ENCODE measurements around the gene GLE1.

The GLE1 gene, protein sequence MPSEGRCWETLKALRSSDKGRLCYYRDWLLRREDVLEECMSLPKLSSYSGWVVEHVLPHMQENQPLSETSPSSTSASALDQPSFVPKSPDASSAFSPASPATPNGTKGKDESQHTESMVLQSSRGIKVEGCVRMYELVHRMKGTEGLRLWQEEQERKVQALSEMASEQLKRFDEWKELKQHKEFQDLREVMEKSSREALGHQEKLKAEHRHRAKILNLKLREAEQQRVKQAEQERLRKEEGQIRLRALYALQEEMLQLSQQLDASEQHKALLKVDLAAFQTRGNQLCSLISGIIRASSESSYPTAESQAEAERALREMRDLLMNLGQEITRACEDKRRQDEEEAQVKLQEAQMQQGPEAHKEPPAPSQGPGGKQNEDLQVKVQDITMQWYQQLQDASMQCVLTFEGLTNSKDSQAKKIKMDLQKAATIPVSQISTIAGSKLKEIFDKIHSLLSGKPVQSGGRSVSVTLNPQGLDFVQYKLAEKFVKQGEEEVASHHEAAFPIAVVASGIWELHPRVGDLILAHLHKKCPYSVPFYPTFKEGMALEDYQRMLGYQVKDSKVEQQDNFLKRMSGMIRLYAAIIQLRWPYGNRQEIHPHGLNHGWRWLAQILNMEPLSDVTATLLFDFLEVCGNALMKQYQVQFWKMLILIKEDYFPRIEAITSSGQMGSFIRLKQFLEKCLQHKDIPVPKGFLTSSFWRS

DNA sequence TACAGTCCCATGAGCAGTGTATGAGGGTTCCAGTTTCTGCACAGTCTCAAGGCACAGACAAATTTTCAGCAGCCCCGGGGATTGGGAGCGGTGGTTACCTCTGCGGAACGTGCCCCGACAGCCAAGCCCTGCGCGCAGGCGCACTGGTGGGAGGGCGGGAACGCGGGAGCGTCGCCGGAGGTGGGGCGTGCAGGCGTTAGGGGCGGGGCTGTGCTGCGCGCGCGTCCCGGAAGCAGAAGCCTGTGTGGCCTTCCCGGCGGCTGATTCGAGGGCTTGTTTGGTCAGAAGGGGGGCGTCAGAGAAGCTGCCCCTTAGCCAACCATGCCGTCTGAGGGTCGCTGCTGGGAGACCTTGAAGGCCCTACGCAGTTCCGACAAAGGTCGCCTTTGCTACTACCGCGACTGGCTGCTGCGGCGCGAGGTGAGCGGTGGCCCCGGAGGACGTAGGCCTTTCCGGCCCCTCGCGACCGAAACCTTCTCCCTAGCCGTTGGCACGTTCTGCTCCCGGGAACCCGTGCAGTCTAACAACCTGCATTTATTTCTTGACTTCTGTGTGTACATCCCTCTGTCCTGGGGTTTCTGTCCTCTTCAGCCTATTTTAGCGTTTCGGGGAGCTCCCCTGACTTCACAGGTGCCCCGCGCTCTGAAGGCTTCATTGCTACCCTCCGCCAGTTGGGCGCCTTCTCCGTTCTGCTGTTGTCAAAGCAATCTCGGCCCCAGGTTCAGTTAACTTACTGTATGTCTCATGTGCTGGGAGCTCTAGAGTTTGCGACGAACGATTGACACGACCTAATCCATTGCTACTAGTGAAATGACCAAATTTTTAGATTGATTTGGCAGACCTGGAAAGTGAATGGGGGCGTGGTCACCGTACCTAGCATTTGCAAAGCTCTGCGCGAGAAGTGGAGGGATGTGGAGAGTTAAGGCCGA is at the start of gene GLE1:
TSS of gene GLE1 (plus strand) at position 235 of the 929 bp plus-strand sequence. CDS start at position 322, 87 bp downstream.
- peak; percentile 38 for DNase-seq

DNA sequence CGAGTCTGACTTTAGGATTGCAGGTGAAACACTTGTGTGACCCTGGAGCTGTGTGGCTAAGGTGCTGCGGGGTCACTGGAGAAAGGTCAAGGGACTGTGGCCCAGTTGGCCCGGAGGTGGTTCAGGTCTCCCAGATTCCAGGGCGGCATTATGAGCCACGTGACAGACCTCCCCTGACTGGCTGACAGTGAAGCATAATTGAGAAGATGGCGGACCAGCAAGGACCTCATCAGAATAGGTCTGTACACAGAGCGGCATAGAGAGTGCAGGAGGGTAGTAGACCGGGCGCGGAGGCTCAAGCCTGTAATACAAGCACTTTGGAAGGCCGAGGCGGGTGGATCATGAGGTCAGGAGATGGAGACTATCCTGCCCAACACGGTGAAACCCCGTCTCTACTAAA is 49.5 kb upstream of the GLE1 start:
- DNase-seq = no peak

DNA sequence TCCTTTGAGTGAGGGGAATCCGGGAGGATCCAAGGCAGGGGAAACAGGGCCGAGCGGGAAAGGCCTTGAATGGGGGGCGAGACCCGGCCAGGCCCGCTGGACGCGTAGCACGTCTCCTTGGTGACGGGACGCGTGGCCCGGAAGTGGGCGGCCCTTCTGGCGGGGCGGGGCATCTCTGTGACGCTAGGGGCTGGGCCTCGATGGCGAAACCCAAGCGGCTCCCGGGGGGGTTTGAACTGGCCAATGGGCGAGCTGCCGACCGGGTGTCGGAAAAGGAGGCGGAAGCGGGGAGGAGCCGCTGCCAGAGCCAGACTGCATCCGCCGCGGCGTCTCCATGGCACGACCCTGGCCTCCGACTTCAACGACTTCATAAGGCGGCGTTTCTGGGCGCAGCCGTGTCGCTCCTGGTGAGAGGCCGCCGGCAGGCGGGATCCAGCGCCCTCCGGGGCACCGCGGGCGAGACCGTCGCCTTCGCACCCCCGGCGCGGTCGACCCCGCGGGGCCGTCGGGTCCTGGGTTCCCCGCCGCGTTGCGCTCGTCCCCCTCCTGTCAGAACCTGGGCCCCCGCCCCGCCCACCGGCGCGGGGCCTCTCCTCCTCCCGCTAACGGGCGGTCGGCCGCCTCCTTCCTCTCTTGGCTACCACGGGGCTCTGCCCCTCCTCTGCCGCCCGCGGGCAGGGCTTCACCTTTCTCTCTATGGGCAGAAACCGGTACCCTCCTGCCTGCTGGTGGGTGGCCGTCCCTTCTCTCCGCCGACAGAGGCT is 48.5 kb upstream of the GLE1 start, which contains the start of gene ODF2:
TSS of gene ODF2 (plus strand) at position 158 of the 764 bp plus-strand sequence. CDS start at position 244, 86 bp downstream.
- peak; percentile 76 for DNase-seq

DNA sequence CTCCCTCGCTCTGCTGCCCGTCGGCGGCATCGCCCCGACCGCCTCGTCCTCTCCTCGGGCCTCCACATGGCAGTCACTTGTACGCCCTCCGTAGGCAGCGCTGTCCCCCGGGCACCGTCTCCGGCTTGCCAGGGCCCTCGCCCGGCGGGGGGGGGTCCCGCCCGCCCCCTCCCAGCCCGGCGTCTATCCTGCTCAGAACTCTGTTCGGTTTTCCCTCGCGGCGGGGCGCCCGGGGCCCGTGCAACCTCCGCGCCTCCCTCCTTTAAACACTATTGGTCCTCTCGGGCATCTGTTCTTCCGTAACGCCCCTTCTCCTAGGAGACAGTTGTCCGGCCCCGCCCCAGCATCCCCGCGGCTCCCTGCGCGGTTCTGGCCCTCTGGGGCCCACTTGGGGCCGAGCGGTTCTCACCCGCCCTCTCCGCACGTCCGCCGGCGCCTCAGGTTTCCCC is 47.9 kb upstream of the GLE1 start:
- DNase-seq = peak; percentile 58

DNA sequence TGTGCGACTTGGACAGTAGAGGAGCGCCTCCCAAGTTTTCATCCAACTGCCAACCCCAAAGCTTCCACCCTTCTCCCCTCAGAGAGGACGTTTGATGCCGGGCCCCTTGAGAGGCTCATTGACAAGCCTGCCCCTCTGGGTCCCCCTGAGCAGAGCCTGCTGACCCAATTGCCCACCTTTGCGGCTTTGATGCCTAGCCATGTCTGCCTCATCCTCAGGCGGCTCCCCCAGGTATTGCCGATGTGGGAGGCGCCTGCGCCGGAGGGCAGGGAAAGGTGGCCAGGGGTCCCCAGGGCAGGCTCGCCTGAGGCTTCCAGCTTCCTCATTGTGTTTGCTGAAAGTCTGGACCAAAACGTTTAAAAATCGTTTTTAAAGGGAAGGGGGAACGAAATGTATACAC is 47.3 kb upstream of the GLE1 start:
- DNase-seq = no peak

DNA sequence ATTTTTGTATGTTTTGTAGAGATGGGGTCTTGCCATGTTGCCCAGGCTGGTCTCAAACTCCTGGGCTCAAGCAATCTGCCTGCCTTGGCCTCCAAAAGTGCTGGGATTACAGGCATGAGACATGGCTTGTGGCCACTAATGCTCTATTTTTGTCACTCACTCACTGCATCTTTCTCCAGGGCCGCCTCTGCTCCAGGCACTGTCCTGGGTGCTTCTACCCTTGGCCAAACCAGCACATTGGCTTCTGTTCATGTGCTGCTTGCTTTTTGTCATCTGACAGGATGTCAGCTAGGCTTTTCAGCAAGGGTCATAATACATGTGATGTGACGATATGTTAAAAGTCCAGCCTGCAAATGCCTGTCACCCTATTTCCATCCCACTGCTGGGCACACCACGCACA is 45.5 kb upstream of the GLE1 start:
- DNase-seq = no peak

DNA sequence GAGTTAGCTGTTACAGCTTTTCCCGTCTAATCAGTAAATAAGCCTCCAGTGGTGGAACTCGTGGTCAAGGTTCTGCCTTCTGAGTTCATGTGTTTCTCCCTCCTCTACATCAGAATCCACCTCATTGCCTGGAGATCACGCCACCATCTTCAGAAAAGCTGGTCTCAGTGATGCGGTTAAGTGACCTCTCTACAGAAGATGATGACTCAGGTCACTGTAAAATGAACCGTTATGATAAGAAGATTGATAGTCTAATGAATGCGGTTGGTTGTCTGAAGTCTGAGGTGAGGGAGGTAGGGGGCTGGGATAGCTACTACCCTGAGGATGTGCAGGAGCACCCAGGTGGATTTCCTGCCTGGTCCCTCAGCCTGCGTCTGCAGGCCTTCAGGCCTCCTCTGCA is 35.4 kb upstream of the GLE1 start:
- DNase-seq = no peak

DNA sequence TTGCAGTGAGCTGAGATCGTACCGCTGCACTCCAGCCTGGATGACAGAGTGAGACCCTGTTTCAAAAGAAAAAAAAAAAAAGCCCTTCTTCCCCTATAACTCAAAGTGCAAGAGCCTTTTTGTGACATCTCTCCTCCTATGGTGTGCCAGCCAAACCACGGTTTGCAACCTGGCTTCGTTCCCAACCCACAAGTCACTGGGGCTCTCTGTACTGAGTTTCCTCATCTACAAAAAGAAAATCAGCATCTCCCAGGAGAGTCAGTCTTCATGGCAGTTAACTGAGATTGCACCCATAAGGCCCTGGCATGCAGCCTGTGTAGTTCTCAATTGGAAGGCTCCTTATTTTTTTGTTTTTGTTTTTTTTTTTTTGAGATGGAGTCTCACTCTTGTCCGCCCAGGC is 34.0 kb upstream of the GLE1 start:
- DNase-seq = peak; percentile 7

DNA sequence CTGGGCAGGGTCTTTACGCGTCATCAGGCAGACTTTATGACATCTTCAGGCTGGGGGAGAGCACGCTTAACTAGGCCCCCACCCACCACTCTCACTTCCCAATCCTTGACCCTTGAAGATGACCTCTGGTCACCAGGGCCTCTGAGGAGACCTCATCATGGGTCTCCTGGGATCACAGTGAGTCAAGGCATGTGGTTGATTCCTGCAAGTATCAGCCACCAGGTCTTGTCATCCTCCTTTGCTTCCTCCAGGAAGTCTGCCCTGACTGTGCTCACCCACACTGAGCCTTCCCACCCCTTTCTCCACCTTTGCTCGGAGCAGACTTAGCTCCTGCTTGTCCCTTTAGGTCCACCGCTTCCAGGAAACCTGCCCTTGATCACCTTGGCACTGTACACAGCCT is 31.4 kb upstream of the GLE1 start:
- no peak for DNase-seq

DNA sequence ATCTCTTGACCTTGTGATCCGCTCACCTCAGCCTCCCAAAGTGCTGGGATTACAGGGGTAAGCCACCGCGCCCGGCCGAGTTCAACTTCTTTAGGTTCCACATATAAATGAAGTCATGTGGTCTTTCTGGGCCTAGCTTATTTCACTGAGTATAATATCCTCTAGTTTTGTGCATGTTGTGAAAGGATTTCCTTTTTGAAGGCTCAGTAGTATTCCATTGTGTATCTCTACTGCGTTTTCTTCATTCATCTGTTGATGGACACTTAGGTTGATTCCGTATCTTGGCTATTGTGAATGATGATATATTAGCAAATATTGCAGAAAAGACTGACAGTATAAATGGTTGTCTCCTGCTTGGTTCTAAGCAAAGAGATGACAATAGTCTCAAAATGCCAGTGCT is 28.7 kb upstream of the GLE1 start:
- no peak for DNase-seq

DNA sequence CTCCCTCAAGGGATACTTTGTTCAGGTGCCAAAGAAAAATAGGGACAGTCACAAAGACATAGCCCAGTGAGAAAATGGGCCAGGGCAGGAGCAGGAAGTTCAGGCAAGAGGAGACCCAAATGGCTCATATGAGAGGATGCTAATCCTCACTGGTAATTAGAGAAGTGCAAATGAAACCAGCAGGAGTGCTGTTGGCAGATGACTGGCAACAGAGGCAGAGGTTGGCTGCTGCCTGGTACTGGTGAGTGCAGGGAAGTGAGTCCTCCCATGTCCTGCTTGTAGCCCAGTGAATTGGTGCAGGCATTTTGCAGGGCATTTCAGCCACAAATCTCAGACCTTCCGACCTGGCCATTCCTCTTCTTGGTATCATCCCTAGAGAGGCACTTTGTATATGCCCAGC is 25.3 kb upstream of the GLE1 start:
- DNase-seq = no peak

DNA sequence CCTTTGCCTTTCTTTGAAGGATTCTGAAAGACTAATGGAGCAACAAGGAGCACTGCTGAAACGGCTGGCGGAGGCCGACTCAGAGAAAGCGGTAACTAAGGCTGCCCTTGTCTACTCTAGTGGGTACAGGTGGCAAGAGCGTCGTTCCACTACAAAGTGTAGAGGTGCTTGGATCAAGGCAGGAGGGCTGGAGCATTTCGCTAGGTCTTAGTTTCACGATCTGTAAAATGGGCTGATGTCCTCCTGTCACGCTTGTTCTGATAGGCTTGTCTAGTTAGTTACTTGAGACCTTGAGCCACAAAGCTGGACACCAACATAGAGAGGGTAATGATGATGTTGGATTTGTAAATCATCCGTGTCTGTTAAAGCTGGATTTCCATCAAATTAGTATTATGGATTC is 23.0 kb upstream of the GLE1 start:
- no peak for DNase-seq

DNA sequence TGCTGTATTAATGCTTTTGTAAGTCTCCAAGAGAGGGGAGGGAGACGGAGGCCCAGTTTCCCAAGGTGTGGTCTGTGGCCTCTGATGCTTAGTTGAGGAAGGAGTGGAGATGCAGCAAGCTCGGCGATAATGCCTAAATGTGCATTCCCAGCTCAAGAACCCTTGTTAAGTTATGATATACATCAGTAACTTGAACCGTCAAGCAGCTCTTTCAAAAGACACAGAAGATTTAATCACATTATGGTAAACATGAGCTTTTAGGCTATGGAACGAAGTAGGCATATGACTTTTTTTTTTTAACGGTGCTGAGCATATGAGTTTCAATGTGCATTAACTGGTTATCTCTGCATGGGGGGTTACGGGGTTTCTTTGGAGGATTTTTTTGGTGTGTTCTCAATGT is 22.3 kb upstream of the GLE1 start:
- no peak for DNase-seq

DNA sequence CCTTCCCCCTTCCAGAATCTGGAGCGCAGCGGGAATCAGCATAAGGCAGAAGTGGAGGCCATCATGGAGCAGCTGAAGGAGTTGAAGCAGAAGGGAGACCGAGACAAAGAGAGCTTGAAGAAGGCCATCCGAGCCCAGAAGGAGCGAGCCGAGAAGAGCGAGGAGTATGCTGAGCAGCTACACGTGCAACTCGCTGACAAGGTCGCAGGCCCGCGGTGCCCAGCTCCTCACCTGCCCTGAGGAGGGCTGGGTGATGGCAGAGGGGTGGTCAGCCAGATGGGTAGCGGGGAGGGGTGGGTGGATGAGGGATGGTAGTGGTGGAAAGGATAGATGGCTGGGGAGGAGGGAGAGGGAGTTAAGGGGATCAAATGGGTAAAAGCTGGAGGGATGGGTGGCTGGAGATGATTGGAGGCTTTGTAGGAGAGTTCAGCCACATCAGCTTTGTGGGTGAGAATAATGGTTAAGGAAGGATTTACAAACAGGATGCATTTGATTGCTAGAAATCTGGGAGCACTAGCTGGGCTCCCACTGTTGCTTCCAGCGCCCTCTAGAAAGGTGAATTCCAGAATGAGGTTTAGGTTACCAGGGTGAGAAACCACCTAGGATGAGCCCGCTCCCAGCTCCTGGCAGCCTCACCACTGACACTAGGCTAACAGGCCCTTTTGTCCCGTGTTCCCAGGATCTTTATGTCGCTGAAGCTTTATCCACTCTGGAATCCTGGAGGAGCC is 19.7 kb upstream of the GLE1 start:
- DNase-seq = no peak

DNA sequence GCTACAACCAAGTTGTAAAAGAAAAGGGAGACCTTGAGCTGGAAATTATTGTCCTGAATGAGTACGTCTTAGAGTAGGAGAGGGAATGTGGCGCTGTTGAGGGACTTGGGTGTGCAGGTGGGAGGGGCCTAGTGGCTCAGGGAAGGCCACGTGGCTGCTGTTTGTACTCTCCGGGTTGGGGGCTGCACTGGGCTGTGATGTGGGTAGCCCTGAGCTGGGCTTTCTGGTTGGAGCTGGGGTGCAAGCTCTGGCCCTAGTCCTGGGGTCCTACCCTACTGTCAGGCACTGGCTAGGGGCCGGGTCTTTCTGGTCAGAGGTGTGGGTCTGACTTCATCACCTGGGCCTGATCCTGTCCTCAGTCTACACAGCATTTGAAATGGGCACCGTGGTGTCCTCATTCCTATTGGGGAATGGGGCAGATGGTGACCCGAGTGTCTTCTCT is 19.1 kb upstream of the GLE1 start:
- no peak for DNase-seq

DNA sequence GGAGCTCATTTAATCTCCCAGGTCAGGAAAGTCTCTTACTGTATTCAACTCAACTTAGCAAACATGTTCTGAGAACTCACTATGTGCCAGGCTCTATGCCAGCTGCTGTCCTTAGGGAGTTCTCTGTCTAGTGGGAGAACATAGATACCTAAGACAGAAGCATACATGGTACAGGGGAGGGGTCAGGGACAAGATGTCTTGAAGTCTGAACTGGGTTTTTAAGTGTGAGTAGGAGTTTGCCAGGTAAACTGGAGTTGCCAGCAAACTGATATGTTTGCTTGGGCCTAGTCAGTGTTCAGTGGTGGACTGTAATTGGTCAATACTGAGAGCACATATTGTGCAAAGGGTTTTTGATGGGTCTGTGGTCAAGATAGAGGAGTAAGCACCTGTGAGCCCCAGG is 18.3 kb upstream of the GLE1 start:
- no peak for DNase-seq

DNA sequence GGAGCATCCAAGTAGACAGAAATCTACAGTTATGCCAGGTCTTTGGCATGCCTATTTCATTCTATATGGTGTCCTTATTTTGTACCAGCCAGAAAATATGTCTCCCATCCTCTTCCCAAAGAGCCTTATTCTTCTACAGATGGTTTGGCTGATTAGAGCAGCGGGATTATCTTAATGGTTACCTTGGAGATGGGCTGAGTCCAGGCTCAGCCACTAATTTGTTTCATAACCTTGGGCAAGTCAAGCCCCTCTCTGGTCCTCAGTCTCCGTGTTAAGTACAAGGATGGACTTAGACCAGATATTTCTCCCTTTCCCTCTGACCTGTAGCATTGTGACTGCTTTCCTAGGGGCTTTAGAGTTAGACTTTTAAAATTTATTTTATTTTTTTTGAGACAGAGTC is 11.1 kb upstream of the GLE1 start:
- DNase-seq = no peak

DNA sequence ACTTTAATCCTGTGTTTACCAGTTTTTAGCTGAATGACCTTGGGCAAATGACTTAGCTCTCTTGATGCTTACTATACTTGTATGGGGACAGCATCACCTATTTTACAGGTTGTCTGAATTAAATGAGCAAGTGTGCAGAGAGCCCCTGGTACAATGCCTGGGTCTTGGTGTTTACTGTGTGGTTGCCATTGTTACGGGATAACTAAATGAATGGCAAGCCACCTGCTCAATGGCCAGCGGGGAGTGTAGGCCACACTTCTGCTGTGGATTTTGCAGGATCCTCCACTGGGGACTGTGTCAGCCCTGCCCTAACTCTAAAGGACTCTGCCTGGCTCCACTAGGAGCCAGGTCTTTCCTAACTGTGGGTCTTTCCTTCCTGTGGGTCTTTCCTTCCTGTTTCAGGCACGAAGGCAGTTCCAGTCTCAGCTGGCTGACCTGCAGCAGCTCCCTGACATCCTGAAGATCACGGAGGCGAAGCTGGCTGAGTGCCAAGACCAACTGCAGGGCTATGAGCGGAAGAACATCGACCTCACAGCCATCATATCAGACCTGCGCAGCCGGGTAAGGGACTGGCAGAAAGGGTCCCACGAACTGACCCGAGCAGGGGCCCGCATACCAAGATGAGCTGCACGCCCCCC is 10.3 kb upstream of the GLE1 start:
- DNase-seq = no peak

DNA sequence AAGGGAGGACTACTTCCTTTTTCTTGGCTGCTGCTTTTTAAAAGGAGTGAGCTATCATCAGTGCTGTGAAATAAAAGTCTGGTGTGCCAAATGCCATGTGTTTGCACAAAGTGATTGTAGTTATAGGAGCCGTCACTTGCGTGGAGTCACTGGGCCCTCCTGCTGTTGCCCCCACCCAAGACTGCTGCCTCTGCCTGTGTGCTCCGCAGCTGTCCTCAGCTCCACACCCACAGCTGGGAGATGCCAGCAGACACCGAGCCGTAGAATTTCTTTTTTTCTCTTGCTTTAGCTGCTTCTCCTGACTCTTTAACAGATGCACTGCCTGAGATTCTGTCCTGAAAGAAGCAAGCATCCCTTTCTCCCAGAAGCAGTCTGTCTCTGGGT is 9.8 kb upstream of the GLE1 start:
- no peak for DNase-seq

DNA sequence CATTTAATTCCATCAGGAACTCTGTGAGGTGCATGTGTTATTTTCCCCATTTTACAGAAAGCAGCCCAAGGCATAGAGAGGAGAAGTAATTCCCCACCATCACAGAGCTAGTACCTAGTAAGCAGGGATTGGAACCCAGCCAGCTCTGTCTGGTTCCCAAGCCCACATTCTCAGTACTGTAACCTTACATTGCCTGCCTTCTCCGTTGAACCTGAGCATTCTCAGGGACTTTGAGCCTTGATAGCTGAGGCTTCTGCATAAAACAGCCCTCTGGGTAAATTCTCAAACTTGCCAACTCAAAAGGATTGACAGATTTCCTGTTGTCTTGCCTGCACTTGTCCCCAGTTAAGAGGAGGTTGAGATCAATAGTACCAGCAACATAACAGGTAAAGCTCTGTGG is 9.2 kb upstream of the GLE1 start:
- no peak for DNase-seq

DNA sequence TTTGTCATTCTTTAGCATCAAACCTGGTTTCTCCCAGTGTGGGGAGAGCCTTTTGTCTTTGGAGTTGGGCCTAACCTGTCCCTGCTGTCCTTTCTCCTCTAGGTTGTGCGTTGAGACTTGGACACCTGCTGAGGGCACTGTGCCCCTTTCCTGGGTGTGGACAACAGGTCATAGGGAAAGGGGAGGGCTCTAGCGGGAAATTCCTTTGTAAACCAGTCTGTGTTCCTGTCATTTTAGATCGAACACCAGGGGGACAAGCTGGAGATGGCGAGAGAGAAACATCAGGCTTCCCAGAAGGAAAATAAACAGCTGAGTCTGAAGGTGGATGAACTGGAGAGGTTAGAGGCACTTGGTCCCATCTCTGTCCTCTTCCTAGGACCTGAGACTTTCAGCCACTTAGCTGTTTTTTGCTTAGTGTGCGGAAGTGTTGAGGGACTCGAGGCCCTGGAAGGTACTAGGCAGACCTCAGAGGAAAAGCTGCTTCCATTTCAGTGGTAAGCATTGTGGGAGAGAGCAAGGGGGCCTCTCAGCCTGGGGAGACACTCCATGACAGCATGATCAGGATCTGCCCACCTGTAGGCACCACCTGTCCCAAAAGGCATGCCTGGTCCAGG is 8.6 kb upstream of the GLE1 start:
- no peak for DNase-seq
